GM04503 (cell line): Measurements from ENCODE around the gene MAFF.

Experiments used
- DNase-seq: peaks from one replicate; pipeline ENCODE4 v3.0.0-alpha.2; 2012; ENCODE audit warnings: low read depth

The MAFF gene

GRCh38 chr22:38249803-38250642 is 48.2 kb downstream of the MAFF start:
- DNase-seq = no peak

GRCh38 chr22:38250643-38251340 is 49.0 kb downstream of the MAFF start:
- no peak for DNase-seq

- no peak for DNase-seq
Measured at GRCh38 chr22:38251341-38251692, 49.5 kb downstream of the MAFF start.

- no peak for DNase-seq
Measured at GRCh38 chr22:38255697-38256096, 53.9 kb downstream of the MAFF start.

- peak; percentile 59 for DNase-seq
Measured at GRCh38 chr22:38257181-38257580, 55.4 kb downstream of the MAFF start.

- DNase-seq = no peak
Measured at GRCh38 chr22:38257650-38258250, 56.0 kb downstream of the MAFF start.

- no peak for DNase-seq
Measured at GRCh38 chr22:38258895-38259294, 57.1 kb downstream of the MAFF start.

GRCh38 chr22:38259370-38259769 is 57.6 kb downstream of the MAFF start:
- DNase-seq = no peak

- no peak for DNase-seq
Measured at GRCh38 chr22:38260761-38261681, 59.2 kb downstream of the MAFF start.

- DNase-seq = no peak
Measured at GRCh38 chr22:38262051-38262795, 60.4 kb downstream of the MAFF start.

- no peak for DNase-seq
Measured at GRCh38 chr22:38264322-38264843, 62.6 kb downstream of the MAFF start.
